NCI-H1092 (cell line): ENCODE measurements around the gene MME.

Source experiments
- DNase-seq: peaks from one replicate; lab custom pipeline; 2025; lab: John Stamatoyannopoulos, UW

The MME gene

DNA sequence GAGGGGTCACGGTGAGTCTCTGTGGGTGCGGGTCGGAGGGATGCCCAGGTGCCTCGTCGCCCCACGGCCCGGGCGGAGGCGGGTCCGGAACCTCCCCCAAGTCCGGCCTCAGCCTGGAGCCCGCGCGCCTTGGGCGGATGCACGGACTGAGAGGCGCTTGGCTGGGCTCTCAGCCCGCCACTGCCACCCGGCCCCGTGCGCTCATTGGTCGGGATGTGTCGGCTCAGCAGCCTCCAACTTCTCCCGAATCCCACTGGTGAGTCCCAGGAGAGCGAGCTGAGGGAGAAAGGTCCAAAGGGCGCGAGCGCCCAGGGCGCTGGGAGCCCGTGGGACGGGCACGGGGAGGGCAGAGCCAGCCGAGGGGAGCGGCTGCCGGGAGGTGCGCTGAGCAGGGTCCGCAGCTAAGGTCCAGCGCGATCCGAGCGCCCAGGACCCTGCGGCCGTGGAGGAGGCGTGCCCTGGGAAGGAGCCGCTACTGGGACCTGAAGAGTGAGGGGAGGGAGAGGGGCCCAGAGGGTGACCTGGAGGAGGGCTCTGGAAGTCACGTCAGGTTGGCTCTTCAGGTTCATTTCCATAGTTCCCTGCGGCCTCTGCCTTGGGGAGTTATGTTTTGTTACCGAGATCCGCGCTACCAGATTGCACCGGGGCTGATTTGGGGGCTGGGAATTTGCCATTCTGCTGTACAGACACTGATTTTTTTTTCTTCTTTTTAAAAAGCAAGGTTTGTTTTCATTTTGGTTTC lies at the start of gene MME:
MME (plus strand) TSS at position 574 of the 742 bp plus-strand sequence. CDS start 3,849 bp downstream, outside the sequence.
- no peak for DNase-seq

DNA sequence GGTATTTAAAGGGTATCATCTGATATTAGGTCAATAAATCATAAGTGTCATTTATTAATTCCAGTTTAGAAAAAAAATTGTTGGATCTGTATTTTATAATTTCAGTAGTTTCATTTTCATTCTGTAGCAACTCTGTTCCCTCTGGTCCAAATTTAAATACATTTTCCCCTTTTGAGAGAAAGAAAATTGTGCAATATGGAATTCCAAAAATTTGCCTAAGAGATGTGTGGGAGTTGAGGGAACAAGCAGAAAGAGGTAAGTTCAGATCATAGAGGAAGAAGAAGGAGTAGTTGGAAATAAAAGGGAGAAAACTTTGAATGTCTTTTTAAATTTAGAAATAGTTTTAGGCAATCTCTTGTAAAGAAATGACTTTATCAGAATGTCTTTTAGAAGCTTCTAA lies 48.9 kb upstream of the MME start:
- no peak for DNase-seq

DNA sequence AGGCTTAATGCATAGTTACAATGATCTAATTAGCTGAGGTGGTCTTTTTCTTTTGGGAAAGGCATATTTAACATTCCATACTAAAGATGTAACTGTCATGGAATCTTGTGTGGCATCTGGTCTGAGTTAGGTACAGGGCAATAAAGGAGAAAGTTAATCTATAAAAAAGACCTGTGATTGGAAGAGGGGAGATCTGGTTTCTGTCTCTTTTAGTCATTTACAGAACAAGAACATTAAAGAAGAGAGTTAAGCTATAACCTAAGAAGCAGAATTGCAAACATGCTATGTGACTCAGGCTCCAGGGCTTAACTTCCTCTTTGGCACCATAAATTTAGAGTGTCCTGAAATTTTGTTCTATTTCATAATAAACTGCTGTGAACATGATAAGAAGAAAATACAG lies 47.2 kb upstream of the MME start:
- no peak for DNase-seq

DNA sequence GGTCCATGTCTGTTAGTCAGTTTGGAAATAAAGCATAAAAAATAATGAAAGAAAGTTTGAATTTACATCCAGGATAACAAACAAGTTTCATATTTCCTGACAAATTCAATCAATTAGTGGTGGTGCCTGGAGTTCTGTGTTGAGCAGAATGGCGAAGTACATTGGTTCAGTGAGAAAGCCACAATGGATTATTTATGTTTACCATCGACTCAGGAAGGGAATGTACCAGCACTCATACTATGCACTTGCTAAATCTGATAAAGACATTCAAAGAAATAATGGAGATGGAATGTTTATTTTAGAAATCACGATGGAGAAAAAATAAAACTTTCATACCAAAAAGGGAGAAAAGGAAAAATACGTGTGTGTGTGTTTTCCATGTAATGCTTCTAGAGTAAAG lies 45.3 kb upstream of the MME start:
- no peak for DNase-seq

DNA sequence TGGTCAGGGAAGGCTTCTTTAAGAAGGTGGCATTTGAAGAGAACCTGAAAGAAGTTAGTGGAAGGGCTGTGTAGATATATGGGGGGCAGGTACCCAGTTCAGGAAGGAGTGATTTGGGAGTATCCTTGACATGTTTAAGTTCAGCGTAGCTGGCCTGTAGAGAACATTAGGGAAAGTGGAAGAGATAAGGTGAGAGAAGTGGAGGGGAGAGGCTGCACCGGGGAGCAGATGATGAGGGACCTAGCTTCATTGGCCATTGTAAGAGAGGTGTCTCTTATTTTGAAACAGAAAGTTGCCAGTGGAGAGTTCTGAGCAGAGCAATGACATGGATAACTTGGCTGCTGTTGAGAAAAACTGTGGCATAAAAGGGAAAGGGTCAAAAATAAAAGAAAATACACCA lies 44.6 kb upstream of the MME start:
- DNase-seq, result no peak

DNA sequence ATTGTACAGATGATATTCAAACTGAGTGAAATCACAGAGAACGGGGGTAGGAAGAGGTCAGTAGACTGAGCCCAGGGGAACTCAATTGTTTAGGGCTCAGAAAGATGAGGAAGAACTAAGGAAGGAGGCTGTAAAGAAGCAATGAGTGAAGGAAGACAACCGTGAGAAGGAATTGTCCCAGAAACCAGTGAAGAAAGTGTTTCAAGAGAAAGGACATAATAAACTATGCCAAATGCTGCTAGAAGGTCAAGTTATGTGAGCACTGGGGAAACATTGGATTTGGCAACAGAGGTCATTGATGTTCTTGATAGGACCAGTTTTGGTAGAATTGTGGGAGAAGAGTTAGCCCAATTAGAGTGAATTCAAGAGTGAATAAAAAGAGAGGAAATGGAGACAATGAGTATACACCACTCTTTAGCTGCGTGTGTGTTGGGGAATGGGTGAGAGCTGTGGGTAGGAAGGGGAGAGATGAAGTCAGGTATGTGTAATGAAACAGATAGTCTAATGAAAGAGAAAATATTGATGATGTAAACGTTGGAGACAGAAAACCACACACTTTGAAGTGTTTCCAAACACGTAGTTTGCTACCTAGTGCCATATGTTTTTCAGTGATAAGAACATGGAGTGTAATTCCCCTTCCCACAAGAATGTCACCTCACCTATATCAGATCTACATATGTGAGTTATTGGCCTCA lies 42.5 kb upstream of the MME start:
- DNase-seq, result no peak

DNA sequence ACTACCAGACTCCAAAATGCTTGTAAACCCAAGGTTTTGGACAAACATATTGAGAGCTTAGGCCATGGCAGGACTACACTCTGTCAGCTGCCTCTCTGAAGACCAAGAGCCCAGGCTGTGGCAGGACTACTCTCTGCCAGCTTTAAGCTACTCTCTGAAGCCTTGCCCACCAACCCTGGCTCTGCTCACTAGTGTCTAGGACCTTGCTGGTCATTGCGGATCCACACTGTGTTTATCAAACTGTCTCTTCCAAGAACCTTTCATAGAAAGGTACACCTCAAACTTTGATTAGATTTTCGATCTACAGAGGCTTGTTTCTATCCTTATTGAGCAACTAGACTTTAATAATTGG lies 41.9 kb upstream of the MME start:
- no peak for DNase-seq

DNA sequence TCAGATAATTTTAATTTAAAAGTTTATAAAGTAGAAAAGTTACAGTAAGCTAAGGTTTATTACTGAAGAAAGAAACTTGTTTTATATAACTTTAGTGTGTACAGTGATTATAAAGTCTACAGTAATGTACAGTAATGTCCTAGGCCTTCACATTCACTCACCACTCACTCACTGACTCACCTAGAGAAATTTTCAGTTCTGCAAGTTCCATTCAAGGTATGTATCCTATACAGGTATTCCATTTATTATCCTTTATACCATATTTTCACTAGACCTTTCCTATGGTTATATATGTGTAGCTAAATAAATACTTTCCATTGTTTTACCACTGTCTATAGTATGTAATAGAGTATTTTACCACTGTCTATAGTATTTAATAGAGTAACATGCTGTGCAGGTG lies 33.2 kb upstream of the MME start:
- no peak for DNase-seq

DNA sequence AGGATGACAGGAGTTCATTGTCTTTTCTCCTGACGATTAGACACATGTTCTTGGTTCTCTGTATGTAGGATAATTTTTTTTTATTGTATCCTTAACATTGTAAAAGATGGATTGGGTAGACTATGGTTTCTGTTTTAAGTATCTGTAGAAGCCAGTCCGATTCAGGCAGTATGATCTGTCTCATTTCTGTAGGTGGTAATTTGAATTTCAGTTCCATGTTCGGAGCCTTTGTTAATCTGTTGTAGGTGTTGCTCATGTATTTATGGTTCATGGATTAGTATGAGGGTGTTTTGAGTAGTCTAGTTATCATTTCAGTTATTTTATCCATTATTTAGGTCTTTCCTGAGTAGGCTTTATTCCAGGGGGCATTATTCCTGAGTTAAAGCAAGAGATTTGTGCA lies 32.4 kb upstream of the MME start:
- DNase-seq, result no peak

DNA sequence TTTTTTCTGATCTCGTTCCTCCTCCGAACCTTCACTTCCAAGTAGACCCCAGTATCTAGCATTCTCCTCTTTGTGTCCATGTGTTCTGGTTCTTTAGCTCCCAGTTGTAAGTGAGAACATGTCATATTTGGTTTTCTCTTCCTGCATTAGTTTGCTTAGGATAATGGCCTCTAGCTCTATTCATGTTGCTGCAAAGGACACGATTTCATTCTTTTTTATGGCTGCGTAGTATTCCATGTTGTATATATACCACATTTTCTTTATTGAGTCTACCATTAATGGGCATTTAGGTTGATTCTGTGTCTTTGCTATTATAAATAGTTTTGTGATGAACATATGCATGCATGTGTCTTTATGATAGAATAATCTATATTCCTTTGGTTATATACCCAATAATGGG lies 30.2 kb upstream of the MME start:
- DNase-seq, result no peak

DNA sequence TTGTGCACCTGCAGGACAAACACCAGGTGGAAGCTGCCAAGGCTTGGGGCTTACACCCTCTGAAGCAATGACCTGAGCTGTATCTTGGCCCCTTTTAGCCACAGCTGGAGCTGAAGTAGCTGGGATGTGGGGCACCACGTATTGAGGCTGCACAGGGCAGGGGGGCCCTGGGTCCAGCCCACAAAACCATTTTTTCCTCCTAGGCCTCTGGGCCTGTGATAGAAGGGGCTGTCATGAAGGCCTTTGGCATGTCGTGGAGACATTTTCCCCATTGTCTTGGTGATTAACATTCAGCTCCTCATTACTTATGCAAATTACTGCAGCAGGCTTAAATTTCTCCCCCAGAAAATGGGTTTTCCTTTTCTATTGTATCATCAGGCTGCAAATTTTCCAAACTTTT lies 27.6 kb upstream of the MME start:
- DNase-seq, result no peak

DNA sequence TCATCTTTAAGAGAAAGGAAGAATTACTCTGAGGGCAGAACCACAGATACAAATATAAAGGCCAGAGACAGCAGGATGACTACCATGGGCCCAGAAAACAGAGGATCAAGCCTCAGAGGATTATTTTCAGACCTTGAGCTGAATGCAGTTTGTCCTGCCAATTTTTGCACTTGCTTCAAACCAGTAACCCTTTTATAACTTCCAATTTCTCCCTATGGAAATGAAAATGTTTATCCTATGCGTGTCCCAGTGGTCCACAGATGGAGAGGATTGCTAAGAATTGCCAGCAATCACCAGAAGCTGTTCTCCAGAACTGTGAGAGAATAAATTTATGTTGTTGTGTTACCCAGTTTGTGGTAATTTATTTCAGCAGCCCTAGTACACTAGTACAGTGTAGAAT lies 26.4 kb upstream of the MME start:
- no peak for DNase-seq

DNA sequence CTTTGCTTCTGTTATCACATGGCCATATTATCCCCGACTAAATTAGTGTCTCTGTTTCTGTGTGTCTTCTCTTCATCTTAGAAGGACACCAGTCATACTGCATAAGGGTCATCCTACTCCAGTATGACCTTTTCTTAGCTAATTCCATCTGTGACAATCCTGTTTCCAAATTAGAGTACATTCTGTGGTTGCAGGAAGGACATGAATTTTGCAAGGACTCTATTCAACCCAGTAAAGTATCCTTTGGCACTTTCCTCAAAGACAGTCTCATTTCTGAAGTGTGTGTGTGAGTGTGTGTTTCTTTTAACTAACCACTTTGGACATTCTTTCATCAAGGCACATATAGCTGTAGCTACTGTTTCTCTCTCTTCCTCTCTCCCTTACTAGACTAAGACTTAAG lies 15.2 kb upstream of the MME start:
- no peak for DNase-seq

DNA sequence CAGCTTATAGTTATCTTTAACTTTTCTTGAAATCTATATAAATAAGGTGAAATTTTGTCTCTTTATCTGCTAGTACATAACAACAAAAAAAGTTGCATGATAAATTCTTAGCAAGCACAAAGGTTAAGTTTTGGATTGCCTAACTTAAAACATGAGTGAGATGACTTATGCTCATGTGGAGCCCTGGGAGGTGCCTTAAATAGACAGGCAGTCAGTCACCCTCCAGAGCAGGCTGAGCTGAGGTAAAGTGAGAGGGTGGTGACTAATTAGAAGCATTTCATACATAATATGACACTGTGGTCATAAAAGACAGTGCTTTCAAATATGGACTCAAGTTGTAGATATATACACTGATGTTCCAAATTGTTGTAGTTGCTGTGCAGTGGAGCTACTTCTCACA lies 14.6 kb upstream of the MME start:
- DNase-seq, result no peak

DNA sequence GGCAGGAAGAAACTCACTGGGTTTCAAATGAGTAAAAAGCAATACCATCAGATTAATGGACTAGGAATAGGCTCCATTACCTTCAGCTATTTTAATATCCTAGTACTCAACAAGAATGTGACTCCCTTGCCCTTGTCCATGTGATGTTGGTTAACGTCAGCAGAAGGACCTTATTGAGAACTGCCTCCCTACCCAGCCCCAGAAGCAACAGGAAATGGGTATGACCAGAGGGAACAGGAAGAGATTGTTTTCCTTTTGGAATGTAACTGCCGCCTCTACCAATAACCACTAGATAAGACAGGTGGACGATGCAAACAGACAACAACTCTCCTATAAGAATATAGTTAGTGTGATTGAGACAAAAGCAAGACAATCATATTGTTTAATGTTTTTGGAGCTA lies 10.4 kb upstream of the MME start:
- DNase-seq, result no peak

DNA sequence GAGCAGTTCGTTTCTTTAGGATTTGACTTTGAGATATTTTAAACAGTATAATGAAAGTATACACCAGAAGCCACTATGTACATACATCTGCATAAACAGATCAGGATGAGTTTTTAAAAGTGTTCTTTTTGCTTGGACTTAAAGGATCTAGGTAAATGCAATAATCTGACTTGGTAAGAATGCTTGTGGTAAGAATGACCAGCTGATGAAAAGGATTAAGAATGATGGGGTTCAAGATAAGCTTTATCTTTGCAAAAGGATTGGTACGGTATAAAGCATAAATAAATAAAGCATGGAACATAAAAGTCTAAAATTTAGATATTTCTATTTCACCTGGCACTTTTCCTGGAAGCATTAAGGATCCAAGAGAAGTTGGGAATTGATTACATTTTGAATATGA lies 9.8 kb upstream of the MME start:
- DNase-seq, result no peak

DNA sequence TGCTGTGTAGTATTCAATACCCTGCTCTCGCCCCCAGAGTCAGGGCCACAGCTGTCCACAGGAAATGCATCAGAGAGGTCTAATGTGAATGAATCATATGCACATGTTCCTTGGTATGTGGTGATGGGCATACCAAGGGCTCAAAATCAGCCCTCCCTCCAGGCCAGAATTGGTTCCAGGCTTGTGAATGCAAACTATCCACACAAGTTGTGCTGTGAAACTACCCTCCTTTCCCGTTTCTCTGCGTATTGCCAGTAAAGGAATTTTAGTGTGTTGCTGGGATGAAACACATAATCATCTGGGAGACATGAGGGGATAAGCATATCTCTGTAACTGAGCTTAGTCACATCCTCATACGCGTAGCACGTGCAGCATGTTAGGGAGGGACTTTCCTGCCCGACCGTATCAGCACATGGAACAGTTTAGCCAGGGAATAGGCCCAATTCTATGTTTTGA lies 9.2 kb upstream of the MME start:
- DNase-seq, result no peak

DNA sequence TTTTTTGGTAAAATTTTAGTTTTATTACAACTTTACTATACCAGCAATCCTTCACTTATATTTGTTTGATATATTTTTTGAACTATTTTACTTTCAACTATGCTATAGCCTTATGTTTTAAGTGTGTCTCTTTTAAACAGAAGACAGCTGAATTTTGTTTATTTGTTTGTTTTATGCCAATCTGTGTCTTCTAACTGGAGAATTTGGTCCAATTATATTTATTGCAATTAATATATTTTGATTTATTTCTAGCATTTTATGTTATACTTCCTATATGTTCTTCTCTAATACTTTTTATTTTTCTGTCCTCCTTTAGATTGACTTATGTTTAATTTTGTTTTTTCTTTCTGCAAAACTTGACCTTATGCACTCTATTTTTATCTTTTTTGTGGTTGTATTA lies 4.9 kb upstream of the MME start:
- DNase-seq, result no peak

DNA sequence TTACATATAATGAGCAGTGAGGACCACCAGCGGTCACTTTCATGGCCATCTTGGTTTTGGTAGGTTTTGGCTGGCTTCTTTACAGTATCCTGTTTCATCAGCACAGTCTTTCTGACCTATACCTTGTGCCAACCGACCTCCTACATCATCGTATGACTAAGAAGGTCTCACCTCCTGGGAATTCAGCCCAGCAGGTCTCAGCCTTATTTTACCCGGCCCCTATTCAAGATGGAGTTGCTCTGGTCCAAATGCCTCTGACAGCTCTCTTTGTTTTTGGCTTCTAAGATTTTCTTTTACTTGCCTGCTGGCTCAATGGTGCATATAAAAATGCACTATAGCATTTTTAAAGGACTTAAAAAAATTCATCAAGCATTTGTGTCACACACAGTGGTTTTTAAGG lies 3.2 kb upstream of the MME start:
- DNase-seq, result no peak

DNA sequence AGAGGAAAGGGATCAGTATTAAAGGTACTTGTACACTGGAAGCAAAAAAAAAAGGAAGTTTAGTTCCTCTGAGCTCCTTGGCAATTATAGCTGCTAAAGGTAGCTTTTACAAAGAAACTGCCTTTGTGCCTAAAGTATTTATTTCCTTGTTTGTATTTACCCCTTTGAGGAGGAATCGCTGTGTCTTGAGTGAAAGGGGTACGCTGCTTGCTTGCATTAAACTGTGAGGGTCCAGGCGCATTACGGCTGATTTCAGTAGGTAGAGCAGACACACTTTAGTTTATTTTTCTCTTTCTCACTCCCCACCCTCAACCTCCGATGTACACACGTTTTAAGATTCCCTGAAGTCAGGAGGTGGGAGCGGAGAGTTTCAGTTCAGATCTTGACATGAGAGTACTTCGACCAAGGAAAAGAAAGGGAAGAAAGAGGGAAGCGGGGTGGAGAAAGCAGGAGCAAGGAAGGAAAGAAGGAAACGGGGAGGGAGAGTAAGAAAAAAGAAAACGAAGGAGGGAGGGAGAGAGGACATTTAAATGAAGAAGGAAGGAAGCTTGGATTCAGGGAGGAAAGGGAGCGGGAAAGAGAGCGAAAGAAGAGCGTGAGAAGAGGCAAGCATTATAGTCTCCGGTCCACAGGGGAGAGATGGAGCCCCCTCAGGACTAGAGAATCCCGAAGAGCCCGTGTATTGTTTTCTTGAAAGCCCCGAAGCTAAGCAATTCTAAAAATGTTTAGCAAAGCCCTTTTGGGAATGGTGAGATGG lies 1.2 kb upstream of the MME start:
- no peak for DNase-seq

DNA sequence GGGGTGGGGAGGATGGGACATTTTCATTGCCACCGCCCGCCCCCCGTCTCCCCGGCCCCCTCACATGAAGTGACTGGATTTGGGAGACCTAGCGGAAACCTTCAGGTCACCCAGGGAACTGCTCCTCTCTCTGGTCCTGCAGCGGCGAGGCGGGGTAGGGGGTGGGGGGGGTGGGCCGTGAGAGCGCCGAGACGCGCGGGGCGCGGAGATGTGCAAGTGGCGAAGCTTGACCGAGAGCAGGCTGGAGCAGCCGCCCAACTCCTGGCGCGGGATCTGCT lies 712 bp upstream of the MME start:
- no peak for DNase-seq

DNA sequence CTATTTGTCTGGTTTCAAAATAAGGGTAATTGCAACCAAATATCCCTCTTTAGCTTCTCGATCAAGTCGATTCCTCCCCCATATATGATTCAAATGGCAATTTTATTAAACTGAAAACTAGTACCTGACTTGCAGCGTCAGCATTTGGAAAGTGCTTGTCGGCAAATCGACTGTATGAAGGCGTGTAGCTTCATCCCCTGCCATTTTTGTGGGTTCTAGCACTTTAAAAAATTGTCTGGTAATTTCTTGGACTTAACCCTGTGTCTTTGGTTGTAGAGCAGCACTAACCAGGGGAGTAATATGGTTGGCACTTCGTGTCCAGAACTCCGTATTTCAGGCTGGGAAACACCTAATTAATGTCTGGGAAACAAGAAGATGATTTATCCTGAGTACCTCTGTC lies 573 bp downstream of the MME start:
- no peak for DNase-seq

DNA sequence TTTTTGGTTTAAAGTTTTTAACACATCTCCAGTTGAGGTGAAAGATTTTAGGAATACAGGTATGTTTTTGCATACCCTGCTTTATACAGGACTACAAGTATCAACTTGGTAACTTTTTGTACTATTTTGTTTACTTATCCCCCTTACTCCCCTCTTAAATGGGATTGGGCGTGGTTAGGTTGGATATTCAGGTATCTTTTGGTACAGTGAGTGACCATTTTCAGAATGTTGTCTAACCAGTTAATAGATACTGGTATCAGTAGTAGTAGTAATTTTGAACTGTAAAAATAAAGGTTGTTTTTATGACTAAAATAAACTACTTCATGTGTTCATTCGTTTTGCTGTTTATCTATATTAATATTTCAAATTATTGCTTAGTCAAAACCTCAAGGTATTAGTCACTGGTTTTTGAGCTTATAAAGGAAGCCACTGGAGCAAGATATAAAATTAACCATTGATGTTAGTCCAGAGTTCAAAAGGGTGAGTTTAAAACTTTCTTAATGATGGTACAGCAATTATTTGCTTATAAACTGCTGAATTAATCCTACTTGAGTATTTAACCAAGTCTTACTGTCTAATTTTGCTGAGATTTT lies 3.3 kb downstream of the MME start:
- no peak for DNase-seq
